Prostate gland (tissue), 2 donors: ENCODE data around the gene FLOT2. TPM values are rescaled to one million over a fixed set of nuclear protein-coding genes. Genes with fewer than 3 reads are reported as not detected.
"Not testable (repeated sequence)": the region's sequence is repeated elsewhere in the genome, so short reads cannot be mapped to it uniquely, and the experiment has no call there.

Source experiments
- DNase-seq: peaks from one replicate; pipeline ENCODE4 v3.0.0-alpha.2; 2019; ENCODE audit warnings: low spot score
- H3K27ac ChIP-seq, 2 donors: fragments of 200-600 bp; sonication (generic); 2 replicates each; pipeline ENCODE4 v1.5.1; 2017 to 2019
- H3K27me3 ChIP-seq: fragments of 200-600 bp; sonication (generic); replicated peaks from 2 replicates; pipeline ENCODE4 v1.5.1; 2019; ENCODE audit not compliant: insufficient read depth
- H3K36me3 ChIP-seq, 2 donors: fragments of 200-600 bp; sonication (generic); 1 replicate in 1 of 2; 2 replicates in 1 of 2; pipeline versions ENCODE4 v1.5.1 to v1.8.1; 2017 to 2019
- H3K4me1 ChIP-seq: fragments of 200-600 bp; sonication (generic); replicated peaks from 2 replicates; pipeline ENCODE4 v1.5.1; 2019
- H3K4me3 ChIP-seq, 2 donors: fragments of 200-600 bp; sonication (generic); 2 replicates each; pipeline ENCODE4 v1.5.1; 2017 to 2019
- H3K9me3 ChIP-seq: fragments of 200-600 bp; sonication (generic); 2 replicates; pipeline ENCODE4 v1.5.1; 2017
- CTCF ChIP-seq, 4 experiments: fragments of 200-600 bp in 2 of 4; fragments of 450-650 bp in 2 of 4; sonication (generic) in 2 of 4; IDR thresholded peaks; 1 replicate in 3 of 4; 2 replicates in 1 of 4; pipeline ENCODE4 v1.5.1; 2016 to 2019; ENCODE audit warnings: antibody characterized with exemption in 4 of 4, mild to moderate bottlenecking in 2 of 4, moderate library complexity in 2 of 4
- POLR2A ChIP-seq: fragments of 450-650 bp; IDR thresholded peaks from one replicate; pipeline ENCODE4 v1.6.1; 2016; ENCODE audit warnings: antibody characterized with exemption, mild to moderate bottlenecking
- POLR2AphosphoS5 ChIP-seq: sonication (generic); formaldehyde crosslinking; IDR thresholded peaks from one replicate; pipeline ENCODE4 v1.6.1; 2017; ENCODE audit warnings: antibody characterized with exemption
- WGBS: methylation state at CpG from one replicate; pipeline ENCODE4 v1.1.5; 2018; 5-methylcytosine and 5-hydroxymethylcytosine counted together
- intact Hi-C: fragments of 100-400 bp; cut with DNase I; formaldehyde crosslinking; loops from one replicate; pipeline ENCODE4 v1.14.2; 2022
- total RNA-seq, 2 donors: library from RNA; depleted of rRNA; stranded (reverse); fragments of >200 nt; gene quantifications; one replicate each; pipeline ENCODE4 v1.1.0, GENCODE V29; 2016

FLOT2 gene
- total RNA-seq, 2 donors from 2014 or later = 82.9 to 121 TPM

GRCh38 chr17:28848667-28849066 is 48.9 kb downstream of the FLOT2 start:
- peak in 3 of 4 experiments; percentile 13 to 43 (median 27) for TF ChIP-seq CTCF (IDR thresholded peaks at IDR 0.05)
- WGBS = 92% methylated on average over 15 of the region's 15 CpGs
- H3K9me3 ChIP-seq, H3K27me3 ChIP-seq, H3K4me1 ChIP-seq, intact Hi-C loops, H3K4me3 ChIP-seq, H3K36me3 ChIP-seq, DNase-seq, H3K27ac ChIP-seq: not testable (repeated sequence)

- intact Hi-C loops, DNase-seq, H3K27ac ChIP-seq, H3K27me3 ChIP-seq, H3K36me3 ChIP-seq, H3K4me1 ChIP-seq, H3K9me3 ChIP-seq, H3K4me3 ChIP-seq: not testable (repeated sequence)
- WGBS = 88% methylated on average over 9 of the region's 9 CpGs
Measured at GRCh38 chr17:28846699-28847098, 50.8 kb downstream of the FLOT2 start.

DNA sequence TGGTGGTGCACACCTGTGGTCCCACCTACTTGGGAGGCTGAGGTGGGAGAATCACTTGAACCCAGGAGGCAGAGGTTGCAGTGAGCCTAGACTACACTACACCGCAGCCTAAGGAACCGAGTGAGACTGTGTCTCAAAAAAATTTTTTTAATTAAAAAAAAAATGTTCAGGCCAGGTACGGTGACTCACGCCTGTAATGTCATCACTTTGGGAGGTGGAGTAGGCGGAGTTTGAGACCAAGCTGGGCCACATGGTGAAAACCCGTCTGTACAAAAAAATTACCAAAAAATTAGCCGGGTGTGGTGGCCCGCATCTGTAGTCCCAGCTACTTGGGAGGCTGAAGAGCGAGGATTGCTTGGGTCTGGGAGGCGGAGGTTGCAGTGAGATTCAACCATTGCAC is 51.3 kb downstream of the FLOT2 start:
- intact Hi-C loops = no loop called here

GRCh38 chr17:28843816-28844148 is 53.8 kb downstream of the FLOT2 start:
- intact Hi-C loops = no loop called here
- H3K9me3 ChIP-seq = no peaks in the 10 kb centered on the region
- no peaks in the 10 kb centered on the region for H3K36me3 ChIP-seq
- no peaks in the 10 kb centered on the region for H3K27me3 ChIP-seq
- WGBS = 87% methylated on average over 6 of the region's 6 CpGs
- no peak for DNase-seq
- no peak for TF ChIP-seq POLR2A
- no peak for TF ChIP-seq POLR2AphosphoS5
- H3K27ac ChIP-seq = no peak overlapping the region
- no peak overlapping the region for H3K4me3 ChIP-seq
- H3K4me1 ChIP-seq = no peaks in the 10 kb centered on the region

More for the DNA sequence above, 51.3 kb downstream of the FLOT2 start:
- no peaks in the 10 kb centered on the region for H3K27me3 ChIP-seq
- no peaks in the 10 kb centered on the region for H3K9me3 ChIP-seq
- H3K36me3 ChIP-seq = no peaks in the 10 kb centered on the region
- TF ChIP-seq POLR2A (no peak), POLR2AphosphoS5 (no peak), CTCF (IDR thresholded peaks at IDR 0.05) (no peak)
- WGBS = 91% methylated on average over 10 of the region's 10 CpGs
- no peak for DNase-seq
- no peak overlapping the region for H3K27ac ChIP-seq
- no peak overlapping the region for H3K4me3 ChIP-seq
- H3K4me1 ChIP-seq = no peaks in the 10 kb centered on the region

DNA sequence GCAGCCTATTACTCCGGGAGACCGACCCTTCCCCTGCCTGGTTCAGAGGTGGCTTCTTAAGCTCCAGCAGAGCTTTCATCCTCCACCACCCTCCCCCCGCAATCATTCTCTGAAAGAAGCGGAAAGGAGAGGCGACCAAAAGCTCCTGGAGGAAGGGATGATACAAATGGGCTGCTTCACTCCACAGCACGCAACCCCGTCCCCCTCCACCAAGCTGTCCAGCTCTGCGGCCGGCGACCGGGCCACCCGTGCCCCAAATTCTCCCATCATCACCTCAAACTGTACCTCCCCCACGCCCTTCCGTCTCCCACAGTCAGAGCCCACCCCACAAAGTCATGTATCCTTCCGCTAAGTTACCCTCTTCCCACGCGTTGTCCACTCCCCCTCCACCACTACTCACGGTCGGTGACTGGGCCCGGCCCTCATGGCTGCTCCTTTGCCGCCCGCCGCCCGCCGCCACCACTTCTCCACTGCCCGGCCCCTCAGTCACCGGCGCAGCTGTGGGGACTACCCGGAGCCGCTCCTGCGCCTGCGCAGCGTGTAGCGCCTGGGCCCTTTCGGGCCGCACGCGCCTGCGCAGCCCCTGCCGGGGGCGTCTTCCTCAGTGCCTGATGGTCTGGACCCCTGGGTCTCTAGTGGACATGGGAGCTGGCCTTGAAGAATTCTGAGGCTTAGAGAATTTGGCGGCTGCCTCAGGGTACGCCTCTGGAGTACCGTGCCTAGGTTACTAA is 55.1 kb downstream of the FLOT2 start, which contains the start of gene FAM222B:
Gene FAM222B (minus strand): TSS at position 509 of the 731 bp plus-strand sequence. CDS start 76,123 bp downstream, outside the sequence.
- intact Hi-C loops = no loop called here
- H3K4me3 ChIP-seq = peak within 1 kb of the TSS; percentile 55 to 61
- no peaks in the 10 kb centered on the region for H3K36me3 ChIP-seq
- under 1% methylated on average over 44 of the region's 44 CpGs for WGBS
- peak; percentile 63 for DNase-seq
- H3K4me1 ChIP-seq = no peaks in the 10 kb centered on the region
- no peaks in the 10 kb centered on the region for H3K27me3 ChIP-seq
- H3K9me3 ChIP-seq = no peaks in the 10 kb centered on the region
- H3K27ac ChIP-seq = peak within 1 kb of the TSS; percentile 68 to 74
- TF ChIP-seq CTCF (IDR thresholded peaks at IDR 0.05) (peak in 1 of 4 experiments; percentile 33), POLR2AphosphoS5 (peak; percentile 79), POLR2A (peak; percentile 53)

DNA sequence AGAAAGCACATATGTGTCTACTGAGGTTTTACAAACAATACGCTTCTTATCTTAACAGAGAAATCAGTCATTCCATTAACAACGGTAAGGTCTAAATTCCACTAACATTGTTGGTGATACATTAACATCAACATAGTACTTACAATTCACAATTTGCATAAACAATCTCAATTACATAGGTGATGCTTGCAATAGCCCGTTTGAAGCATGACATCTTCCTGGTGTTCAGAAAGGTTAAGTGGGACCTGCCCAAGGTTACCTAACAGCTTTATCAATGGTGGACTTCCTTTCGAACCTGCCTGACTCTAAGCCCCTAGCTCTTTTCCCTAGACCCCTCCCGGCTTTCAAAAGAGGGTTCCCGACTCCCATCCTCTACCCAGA is 55.6 kb downstream of the FLOT2 start:
- Histone ChIP-seq H3K4me1 (no peaks in the 10 kb centered on the region), H3K4me3 (peak overlapping the region; percentile 55 to 61), H3K27me3 (no peaks in the 10 kb centered on the region), H3K27ac (peak overlapping the region; percentile 68 to 74), H3K9me3 (no peaks in the 10 kb centered on the region), H3K36me3 (no peaks in the 10 kb centered on the region)
- TF ChIP-seq POLR2A = no peak
- TF ChIP-seq CTCF (IDR thresholded peaks at IDR 0.05) = no peak
- TF ChIP-seq POLR2AphosphoS5 = no peak
- intact Hi-C loops = no loop called here
- DNase-seq = no peak
- 0% methylated on average over 6 of the region's 6 CpGs for WGBS
